ENCODE measurements around the gene PLP1.

DNA sequence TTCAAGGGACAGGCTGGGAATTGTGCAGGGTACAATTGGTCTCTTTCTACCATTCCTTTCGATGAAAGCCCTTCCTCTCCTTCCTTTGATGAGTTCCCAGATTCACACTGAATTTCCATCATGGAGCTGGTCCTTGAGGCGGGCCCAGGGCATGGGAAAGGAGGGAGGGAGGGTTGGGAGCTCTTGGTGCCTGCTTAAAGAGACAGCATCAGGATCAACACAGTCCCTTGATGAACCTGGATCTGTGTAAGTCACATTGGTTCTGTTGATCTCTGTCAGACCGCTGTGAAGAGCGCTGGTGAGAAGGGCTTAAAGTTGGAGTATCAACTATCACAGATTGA is 4.4 kb downstream of the PLP1 start:
- TF ChIP-seq, protein P1, sequence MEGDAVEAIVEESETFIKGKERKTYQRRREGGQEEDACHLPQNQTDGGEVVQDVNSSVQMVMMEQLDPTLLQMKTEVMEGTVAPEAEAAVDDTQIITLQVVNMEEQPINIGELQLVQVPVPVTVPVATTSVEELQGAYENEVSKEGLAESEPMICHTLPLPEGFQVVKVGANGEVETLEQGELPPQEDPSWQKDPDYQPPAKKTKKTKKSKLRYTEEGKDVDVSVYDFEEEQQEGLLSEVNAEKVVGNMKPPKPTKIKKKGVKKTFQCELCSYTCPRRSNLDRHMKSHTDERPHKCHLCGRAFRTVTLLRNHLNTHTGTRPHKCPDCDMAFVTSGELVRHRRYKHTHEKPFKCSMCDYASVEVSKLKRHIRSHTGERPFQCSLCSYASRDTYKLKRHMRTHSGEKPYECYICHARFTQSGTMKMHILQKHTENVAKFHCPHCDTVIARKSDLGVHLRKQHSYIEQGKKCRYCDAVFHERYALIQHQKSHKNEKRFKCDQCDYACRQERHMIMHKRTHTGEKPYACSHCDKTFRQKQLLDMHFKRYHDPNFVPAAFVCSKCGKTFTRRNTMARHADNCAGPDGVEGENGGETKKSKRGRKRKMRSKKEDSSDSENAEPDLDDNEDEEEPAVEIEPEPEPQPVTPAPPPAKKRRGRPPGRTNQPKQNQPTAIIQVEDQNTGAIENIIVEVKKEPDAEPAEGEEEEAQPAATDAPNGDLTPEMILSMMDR (IDR thresholded peaks at IDR 0.05): no peak
- no peak for TF ChIP-seq POLR2A (IDR thresholded peaks at IDR 0.05)
